Measurements from ENCODE around the gene TP63.

TP63 gene

DNA sequence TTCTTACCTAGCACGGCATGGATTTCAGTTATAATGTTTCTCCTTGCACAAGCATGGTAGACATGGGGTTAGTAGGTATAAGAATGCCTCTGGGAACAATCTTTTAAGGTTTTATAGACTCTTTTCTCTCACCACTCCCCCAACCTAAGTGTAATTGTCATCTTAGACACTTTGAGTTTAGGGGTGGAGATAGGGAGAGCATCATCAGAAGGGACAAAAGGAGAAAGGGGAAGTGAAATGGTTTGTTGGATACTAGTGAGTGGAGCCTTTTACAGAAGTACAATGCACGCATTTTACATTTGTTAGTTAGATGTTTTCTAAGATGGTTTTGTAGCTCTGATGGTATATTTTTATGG, 189.2 kb downstream of the TP63 start:
- DNase-seq (ENCODE audit: low read depth), result no peak

DNA sequence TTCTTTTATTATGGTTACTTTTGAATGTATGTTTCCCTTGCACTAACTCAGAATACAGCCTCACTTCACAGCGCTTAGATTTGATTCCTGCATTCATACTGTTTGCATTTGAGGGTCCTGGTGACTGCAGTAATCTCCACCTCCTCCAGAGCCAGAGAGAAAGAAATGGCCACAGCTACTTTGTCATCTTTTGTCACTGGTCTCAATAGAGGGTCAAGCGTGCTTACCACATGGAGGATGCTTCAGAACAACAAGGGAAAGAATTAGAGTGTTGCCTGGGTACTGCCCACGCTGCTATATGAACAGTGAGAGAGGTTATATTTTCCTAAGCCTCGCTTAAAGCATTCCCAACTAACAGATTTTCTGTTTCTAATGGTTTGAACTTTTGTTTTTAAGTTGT, 190.1 kb downstream of the TP63 start:
- no peak for DNase-seq (ENCODE audit: low read depth)

DNA sequence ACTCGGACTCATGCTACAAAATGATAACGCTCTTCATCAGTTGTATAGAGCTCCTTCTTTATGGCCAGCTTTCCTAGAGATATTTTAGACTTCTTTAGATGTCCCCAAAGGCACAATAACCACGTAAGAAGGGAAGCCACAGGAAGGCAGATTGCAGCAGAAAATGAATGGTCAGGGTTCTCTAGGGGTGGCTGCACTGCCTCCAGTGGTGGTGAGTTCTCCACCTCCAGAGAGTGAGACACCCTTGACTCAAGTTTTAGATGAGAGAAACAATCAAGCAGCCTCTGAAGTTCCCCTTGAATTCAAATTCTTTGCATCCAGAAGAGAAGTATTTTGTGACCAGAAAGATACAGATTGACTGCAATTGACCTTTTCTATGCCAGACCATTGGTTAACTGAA, 191.5 kb downstream of the TP63 start:
- no peak for DNase-seq (ENCODE audit: low read depth)

DNA sequence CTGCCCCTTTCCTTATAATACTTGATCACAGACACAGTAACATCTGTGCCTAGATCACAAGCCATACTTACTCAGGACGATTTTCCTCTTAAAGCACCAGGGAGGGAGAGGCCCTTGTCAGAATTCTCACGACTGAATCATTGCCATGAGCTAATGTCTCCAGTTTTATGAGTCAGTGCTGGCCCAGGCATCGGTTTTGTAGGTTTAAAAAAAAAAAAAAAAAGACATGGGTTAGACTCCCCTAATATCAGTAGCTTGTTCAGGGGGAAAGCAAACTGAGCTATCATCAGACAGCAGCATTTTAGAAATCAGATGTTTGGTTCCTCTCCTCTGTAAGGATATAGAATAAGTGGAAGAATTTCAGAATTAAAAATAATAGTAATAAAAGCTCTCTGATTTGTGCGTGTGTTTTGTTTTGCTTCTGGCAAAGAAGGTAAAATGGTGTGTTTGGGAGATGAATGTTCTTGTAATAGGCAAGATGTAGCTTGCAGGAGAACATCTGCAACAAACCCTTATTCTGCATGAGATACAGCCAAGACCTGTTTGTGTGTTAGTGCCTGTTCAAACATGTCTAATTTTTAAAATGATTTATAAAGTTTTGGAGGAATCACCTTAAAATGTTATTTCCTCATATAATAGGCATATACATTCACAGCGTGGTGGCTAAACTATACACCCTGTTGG, 193.6 kb downstream of the TP63 start:
- no peak for DNase-seq (ENCODE audit: low read depth)

DNA sequence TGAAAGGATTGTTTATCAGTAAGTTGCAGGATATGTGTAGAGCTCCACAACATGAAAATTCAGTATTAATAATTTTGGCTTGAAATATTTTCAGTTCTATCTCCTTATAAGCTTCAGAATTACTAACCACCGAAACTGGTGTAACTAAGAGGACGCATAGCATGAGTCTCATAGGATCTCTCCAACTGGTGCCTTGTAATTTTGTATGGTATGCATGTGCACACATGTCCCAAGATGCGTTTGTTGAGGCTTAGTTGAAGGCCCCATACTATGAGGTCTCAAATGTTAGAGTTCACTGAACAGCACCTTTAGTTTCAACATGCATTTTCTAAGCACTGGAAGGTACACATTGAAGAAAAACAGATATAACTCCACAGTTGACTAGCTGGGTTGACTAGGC, 195.4 kb downstream of the TP63 start:
- DNase-seq (ENCODE audit: low read depth), result no peak

DNA sequence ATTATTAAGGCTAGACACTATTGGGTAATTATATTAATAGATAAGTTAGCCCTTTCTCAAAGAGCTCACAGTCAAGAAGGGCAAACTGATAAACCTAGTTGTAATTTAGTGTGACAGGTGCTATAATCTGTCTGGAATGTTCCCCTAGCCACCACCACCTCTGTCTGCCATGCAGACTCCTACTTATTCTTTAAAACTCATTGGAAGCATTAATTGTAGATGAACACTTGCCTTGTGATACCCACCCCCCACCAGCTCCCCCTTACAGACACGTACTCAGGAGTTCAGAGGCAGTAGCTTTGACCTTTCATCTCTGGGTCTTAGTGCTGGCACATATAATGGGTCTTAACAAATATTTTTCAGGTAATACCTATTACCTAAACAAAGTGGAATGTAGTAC, 195.9 kb downstream of the TP63 start:
- DNase-seq (ENCODE audit: low read depth), result no peak

DNA sequence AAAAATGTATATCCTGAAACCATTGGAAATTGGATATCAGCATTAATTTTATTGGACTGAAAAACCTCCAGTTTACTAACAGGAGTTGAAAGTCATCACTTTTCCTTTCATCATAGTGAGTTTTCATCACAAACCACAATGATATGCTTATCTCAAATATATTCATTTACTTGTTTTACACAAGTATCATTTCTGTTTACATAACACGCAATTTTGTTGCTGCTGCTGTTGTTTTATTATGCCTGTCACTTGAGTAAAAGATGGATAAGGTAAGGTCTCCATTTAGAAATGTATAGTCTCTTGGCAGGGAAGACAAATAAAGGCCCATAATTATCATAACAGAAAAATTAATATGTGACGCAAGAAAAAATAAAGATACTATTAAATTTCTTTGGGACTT, 199.2 kb downstream of the TP63 start:
- no peak for DNase-seq (ENCODE audit: low read depth)

DNA sequence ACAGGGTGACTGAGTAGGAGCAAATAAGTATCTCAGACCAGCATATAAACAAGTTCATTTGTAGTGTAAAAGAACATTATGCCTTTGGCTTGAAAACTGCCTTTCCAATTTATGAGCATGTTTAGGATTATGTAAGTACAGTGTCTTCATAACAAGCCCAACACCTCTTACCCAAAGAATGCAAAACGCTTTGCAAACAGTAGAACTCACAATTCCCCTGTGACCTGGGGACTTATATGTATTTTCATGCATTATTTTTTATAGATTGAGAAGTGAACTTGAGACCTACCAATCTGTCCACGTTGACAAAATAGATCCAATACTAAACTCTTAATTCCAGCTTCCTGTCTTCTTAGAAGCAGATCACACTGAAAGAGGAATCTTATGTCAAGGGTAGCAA, 202.1 kb downstream of the TP63 start:
- DNase-seq (ENCODE audit: low read depth), result no peak

DNA sequence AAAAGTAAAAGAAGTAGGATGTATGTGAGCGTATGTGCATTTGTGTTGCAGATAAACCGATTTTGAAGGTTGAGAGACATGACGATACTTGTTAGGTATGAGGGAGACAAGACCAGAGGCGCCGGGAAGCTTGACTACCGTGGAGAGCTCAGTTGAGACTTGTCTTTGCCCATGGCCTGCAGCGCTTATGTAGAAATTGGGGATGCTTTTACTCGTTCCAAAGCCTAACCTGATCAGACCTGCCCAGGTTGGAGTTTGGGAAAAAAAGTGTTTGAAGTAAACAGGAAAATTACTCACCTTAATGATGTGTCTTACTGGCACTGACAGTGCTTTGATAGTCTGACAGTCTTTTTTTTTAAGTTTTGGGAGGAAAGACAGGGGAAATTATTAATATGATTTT, 202.8 kb downstream of the TP63 start:
- no peak for DNase-seq (ENCODE audit: low read depth)

DNA sequence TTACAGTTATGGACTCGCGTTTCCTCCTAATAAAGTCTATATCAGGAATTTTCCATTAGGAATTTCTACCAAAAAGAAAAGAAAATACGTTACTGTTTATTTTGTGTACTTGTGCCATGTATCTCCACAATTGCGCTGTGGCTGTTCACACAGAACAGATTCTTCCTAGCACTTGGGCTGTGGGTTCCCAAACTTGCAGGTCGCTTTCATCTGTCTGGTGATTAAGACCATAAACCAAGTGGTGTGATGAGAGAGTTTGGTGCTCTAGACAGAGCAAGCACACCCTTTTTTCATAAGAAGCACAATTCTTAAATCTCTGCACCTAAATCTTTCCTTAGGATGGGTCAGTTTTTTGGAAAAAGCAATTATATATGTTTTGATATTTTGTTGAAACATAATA, 203.3 kb downstream of the TP63 start:
- DNase-seq (ENCODE audit: low read depth), result no peak

DNA sequence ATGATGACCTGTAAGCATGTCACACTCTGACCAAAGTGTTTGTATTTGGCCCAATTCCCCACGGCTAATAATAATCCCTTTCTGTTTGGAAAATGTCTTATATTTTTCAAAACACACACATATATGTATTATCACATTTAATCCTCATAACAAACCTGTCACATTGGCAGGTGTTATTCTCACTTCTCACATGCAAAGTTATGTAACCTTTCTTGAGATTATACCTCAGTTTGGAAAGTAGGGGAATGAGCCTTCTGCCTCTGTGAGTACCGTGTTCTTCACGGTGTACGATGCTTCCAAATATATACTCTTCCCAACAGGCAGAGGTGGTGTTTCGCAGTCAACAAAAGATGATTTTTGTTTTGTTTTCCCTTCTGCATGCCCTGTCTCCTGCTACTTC, 205.6 kb downstream of the TP63 start:
- DNase-seq (ENCODE audit: low read depth), result no peak

DNA sequence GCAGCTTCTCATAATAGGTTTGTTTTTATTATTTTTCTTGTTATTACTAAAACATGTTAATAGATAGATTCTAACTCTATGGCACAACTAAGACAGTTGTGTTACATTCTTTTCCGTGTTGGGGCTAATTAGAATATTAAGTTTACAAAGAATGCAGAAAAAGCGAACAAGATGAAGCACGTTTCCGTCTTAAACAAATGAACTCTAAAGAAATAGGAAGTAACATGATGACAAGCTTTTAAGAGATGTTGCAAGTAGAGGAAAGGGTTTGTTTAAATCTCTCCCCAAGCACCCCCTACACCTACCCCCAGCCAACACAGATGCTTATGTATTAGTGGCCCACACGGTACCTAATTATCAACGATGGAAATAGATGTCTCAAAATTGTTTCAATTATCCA, 207.1 kb downstream of the TP63 start:
- DNase-seq (ENCODE audit: low read depth), result no peak

DNA sequence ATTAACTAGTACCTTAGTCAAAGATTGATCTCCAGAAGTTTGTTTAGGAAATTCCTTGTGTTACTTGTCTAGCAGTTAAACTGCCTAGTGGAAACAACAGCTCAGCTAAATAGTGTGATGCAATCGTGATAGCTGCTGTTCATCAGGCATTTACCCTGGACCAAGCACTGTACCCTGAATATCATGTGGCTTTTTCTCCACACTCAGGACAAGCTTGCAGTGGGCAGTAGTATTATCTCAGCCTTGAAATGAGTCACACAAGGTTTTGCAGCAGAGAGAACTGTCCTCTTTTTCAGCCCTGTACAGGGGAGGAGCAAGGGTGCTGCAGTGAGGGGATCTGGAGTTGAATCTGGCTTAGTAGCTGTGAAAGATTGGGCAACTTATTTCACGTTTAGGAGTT, 208.4 kb downstream of the TP63 start:
- no peak for DNase-seq (ENCODE audit: low read depth)

DNA sequence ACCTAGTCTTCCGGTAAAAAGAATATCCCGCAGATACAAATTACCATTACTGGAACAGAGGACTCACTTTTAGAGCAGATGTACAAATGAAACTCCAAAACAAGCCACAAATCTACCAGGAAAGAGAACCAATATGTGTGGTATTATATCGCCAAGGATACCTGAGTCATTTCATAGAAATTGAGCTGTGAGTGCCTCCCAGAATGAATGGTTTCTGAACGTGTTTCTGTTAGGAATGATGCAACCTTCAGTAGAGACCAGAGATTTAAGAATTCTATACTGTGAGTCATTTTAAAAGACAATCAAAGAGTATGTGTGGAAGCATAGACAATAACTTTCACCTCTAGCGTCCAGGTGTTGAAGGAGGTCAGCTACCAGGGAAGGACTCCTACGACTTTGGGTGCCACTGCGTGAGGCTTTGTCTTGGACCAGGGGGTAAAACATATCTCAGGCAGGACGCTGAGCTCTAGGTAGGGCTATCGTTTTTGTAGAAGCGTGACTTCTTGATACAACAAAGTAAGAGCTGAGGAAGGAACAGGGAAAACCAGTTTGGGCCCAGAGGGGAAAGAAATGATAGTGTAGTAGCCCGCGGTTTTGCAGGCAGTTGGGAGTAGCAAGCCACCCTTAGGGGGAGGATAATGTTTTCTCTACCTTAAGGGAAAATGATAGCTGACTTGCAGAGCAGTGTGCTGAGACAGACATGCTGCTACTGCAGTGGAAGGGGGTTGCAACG, 210.4 kb downstream of the TP63 start:
- DNase-seq (ENCODE audit: low read depth), result no peak

DNA sequence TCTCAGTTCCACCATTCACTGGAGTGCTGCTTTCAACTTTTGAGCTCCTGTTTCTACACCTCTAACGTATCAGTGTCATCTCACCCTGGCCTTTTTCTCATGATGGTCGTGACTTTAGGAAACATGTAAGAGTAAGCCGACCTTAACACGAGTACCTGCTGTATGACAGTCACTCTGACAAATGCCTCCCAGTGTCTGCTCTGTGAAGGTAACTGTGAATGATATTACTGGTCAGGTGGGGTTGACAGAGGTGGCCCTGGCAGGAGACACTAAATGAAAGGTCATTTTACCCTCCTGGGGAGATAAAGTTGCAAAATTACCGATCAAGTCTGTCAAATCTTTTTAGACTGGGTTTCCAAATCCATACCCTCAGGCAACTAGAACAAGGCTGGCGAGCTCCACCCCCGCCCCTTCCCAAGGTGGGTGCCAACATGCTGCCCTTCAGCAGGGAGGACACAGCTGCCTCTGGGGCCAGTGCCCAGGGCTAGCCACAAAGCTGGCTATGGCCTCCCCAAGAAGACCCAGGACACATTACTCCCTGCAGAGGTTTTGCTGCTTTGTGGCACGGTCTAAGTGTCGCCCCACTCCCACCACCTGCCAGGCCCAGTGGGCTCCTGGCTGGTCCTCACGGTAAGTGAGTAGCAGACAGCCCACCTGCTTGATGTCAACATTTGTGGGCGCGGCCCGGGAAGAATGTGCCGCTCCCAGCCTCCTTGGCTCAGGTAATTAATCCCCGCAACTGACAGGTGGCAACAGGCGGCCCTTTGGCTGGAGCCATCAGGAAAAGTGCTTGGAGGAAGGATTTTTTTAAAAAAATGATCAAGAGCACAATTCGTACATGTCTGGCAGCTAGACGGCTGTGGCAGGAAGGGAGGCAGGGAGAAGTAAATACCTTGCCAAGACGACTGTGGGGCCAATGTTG, 211.8 kb downstream of the TP63 start:
- DNase-seq (ENCODE audit: low read depth), result no peak

DNA sequence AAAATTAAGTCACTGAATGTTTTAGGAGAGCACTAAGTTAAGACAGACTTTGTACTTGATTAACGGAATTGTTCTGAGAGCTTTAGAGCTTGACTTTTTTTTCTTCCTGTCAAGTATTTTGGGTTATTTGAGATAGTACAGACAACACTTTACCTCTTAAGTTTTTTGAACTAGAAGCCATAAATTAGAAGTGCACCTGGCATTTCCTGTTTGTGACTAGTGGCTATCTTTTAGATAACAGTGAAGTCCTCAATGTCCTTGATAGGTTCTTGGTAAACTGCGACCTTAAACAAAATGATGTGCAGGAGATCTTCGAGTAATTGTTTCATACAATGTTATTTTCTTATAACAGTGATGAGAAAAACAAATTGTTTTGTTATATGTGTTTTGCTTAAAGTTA, 213.9 kb downstream of the TP63 start:
- no peak for DNase-seq (ENCODE audit: low read depth)

DNA sequence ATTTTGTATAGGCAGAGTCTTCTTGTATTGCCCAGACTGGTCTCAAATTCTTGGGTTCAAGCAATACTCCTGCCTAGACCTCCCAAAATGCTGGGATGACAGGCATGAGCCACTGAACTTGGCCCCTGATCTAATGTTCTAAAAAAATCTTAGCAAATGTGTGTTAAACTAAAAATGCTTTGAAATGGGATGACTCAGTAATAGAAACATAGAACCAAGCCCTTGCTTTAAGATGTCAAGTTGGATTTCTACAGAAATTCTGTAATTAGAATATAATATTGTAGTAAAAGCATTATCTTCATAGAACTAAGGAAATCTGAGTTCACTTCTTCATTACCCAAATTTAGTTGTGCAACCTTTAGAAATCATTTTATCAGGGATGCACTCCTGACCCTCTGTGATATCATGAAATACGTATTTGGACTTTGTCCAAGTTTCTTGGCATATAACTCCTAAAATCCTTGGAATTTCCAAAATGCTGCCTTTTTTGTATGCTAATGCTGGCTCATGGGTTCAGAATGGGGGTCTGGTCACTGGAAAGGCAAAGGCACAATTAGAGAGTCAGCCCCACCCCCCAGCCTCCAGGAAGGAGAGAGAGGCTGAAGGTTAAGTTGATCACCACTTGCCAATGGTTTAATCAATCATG, 217.3 kb downstream of the TP63 start:
- DNase-seq (ENCODE audit: low read depth), result no peak

DNA sequence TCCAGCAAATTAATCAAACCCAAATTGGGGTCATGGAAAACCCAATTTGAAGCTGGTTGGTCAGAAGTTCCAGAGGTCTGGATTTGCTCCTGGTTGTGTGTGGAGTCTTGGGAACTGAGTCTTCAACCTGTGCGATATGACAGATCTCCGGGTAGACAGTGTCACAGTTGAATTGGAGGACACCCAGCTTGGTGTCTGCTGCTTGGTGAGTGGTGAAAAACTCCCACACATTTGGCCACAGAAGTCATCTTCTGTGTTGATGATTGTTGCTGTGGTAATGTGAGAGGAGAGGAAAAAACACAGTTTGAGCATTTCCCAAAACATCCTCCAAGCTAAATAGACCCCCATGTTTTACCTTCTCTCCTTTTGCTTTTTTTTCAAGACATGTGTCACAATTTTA, 218.1 kb downstream of the TP63 start:
- no peak for DNase-seq (ENCODE audit: low read depth)

DNA sequence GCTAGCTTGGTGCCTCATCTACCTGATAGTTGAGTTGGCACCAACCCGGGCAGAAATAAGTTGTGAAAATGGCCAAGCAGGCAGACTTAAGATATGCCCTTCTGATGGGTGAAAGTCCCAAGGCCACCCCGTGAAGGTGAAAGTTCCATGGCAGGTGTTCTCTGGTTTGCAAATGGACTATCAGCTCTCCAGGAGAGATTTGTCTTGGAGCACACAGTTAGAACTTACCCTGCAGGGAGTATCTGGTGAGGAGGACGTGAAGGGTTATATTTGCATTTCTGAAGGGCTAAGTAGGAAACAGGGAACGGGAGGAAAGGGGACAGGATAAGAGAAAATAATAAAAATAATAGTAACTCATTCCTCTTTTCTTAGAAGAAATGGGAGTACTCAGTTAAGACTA, 220.5 kb downstream of the TP63 start:
- no peak for DNase-seq (ENCODE audit: low read depth)

DNA sequence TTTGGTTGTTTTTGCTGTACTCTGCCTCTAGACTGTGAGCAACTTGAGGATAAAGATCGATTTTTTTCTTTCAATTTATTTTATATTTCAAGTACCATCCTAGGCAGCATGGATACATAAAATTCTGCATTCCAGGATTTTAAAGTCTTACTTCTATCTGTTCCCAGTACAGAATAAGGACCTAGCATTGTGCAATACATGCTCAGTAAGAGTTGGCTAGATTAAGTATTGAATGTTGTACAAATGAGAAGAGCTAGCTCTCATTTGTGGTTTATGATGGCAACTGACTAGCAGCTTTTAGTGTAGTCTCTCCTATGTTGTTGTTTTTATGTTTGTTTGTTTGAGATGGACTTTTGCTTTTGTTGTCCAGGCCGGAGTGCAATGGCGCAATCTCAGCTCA, 222.7 kb downstream of the TP63 start:
- DNase-seq (ENCODE audit: low read depth), result no peak

DNA sequence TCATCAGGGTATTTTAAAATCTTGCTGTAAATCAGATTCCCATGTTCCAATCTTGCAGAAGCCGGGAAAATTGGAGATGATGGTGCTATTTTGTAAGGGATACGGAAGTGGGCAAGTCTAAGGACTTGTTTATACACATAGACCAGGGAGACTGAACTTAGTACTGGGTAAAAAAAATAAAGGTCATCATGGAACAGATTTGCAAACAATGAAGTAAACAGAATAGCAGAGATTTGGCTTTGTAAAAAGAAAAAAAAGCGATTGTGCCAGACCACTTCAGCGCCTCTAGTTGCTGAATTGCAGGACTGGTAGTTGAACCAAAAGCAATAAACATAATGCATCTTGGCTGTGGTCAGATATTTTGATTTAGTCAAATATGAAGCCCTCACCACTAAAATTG, 229.1 kb downstream of the TP63 start:
- DNase-seq (ENCODE audit: low read depth), result no peak

DNA sequence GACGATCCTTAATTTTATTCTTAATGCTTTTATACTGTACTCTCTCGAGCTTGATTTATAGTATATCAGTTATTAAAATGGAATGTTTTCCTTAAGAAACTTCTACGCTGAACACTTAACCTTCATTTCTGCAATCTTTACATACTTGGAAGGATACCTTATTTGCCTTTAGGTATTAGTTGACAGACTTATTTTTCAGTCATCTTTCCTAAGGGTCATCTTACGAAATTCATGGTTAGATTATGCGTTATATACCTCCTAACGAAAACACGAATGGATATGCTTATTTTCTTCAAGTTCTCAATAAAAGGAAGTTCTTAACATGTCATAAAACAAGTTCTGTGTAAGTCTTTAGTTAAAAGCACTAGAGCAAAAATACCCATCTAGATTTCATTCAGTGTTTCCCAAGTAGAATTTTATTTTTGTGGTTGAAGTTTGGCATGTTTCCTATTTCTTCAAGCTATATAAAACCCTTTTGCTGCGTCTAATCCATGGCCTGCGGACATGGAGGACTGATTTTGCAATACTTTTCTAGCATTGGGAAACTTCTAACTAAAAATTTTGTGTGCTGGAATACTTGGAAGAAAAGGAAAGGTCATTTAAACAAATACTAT, 231.3 kb downstream of the TP63 start:
- DNase-seq (ENCODE audit: low read depth), result no peak

All from stimulated activated CD4-positive, alpha-beta T cell treated with anti-CD3 and anti-CD28 coated beads, Interleukin-2, amount 100 ng/mL, for 4 hours (primary cell).